Stimulated activated CD8-positive, alpha-beta memory T cell treated with anti-CD3 and anti-CD28 coated beads, Interleukin-15, amount 100 ng/mL, for 48 hours (primary cell): ENCODE measurements around the gene ARID4B.
"Not testable (repeated sequence)": the region's sequence is repeated elsewhere in the genome, so short reads cannot be mapped to it uniquely, and the experiment has no call there.

Source experiments
- DNase-seq, 2 donors: peaks; one replicate each; pipeline ENCODE4 v3.0.0-alpha.2; 2020; ENCODE audit warnings: low read depth in 2 of 2

ARID4B gene

GRCh38 chr1:235329139-235329902, 1.3 kb upstream of the ARID4B start:
- DNase-seq: peak; percentile 23 to 35

- DNase-seq: peak; percentile 95 to 96
Observed at GRCh38 chr1:235328271-235329138, 526 bp upstream of the ARID4B start, which contains the start of gene GGPS1. GGPS1 (plus strand) TSS chr1:235328570; CDS start chr1:235335265, 6,695 bp downstream.

GRCh38 chr1:235326719-235327558, 1.0 kb downstream of the ARID4B start:
- DNase-seq: peak; percentile 45 to 48

GRCh38 chr1:235325854-235326253, 2.1 kb downstream of the ARID4B start:
- DNase-seq: no peak

GRCh38 chr1:235325139-235325538, 2.8 kb downstream of the ARID4B start:
- DNase-seq: no peak

GRCh38 chr1:235324296-235324695, 3.7 kb downstream of the ARID4B start:
- DNase-seq: no peak

GRCh38 chr1:235320521-235321179, 7.3 kb downstream of the ARID4B start:
- DNase-seq: no peak

- no peak for DNase-seq
Observed at GRCh38 chr1:235319255-235319654, 8.7 kb downstream of the ARID4B start.

GRCh38 chr1:235317168-235317567, 10.8 kb downstream of the ARID4B start:
- no peak for DNase-seq

GRCh38 chr1:235315735-235316134, 12.2 kb downstream of the ARID4B start:
- no peak for DNase-seq

GRCh38 chr1:235315173-235315572, 12.8 kb downstream of the ARID4B start:
- DNase-seq: no peak

GRCh38 chr1:235313931-235314678, 13.9 kb downstream of the ARID4B start:
- no peak for DNase-seq

GRCh38 chr1:235313262-235313661, 14.7 kb downstream of the ARID4B start:
- DNase-seq: no peak

GRCh38 chr1:235309206-235309605, 18.8 kb downstream of the ARID4B start:
- DNase-seq: not testable (repeated sequence)

- no peak for DNase-seq
Observed at GRCh38 chr1:235307158-235308124, 20.5 kb downstream of the ARID4B start.

- no peak for DNase-seq
Observed at GRCh38 chr1:235304549-235305451, 23.2 kb downstream of the ARID4B start.

- DNase-seq: no peak
Observed at GRCh38 chr1:235302143-235302542, 25.8 kb downstream of the ARID4B start.

GRCh38 chr1:235299169-235299858, 28.7 kb downstream of the ARID4B start:
- DNase-seq: no peak
